A673 (cell line): ENCODE data around the gene MRPL33.

ENCODE experiments used
- EZH2 ChIP-seq: fragments of 200-600 bp; sonication (generic); IDR thresholded peaks from 2 replicates; pipeline ENCODE4 v1.6.1; 2017; ENCODE audit warnings: borderline replicate concordance, low read depth, mild to moderate bottlenecking, mixed read lengths, antibody characterized with exemption, low read length; ENCODE audit not compliant: poor library complexity, severe bottlenecking
- TF ChIP-seq, protein P1 (sequence below): fragments of 300-800, 200-600 bp; sonication (generic); conservative IDR thresholded peaks from 2 replicates; pipeline ENCODE4 v1.5.1; 2017; ENCODE audit warnings: low read depth, mild to moderate bottlenecking, antibody characterized with exemption, low read length, moderate library complexity, mixed read lengths

DNA sequence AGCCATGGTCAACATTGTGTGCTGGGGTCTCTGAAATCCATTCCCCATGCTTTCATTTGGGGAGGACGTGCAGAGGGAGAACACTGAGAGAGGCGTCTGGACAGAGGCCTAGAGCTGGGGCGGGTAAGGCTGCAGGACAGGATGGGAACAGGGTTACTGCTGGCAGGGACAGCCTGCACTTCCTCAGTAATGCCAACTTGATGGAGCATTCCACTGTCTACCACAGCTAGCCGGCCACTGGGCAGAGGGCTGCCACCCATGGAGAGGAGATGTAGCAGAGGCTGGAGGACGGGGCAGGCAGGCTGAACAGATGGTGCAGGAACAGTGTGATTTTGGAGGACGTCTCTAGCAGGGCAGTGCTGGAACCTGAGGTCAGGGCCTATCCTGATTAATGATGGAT is 29.3 kb downstream of the MRPL33 start:
- TF ChIP-seq, protein P1, sequence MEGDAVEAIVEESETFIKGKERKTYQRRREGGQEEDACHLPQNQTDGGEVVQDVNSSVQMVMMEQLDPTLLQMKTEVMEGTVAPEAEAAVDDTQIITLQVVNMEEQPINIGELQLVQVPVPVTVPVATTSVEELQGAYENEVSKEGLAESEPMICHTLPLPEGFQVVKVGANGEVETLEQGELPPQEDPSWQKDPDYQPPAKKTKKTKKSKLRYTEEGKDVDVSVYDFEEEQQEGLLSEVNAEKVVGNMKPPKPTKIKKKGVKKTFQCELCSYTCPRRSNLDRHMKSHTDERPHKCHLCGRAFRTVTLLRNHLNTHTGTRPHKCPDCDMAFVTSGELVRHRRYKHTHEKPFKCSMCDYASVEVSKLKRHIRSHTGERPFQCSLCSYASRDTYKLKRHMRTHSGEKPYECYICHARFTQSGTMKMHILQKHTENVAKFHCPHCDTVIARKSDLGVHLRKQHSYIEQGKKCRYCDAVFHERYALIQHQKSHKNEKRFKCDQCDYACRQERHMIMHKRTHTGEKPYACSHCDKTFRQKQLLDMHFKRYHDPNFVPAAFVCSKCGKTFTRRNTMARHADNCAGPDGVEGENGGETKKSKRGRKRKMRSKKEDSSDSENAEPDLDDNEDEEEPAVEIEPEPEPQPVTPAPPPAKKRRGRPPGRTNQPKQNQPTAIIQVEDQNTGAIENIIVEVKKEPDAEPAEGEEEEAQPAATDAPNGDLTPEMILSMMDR: no peak
- no peak for TF ChIP-seq EZH2
